Placental pericyte (primary cell): ENCODE results near the gene BOC. TPM values are rescaled to one million over a fixed set of nuclear protein-coding genes. Genes with fewer than 3 reads are reported as not detected.

Experiments used
- total RNA-seq: library from RNA; depleted of rRNA; stranded (reverse); fragments of >200 nt; gene quantifications from 2 replicates; pipeline ENCODE4 v1.2.3, GENCODE V29; 2012

BOC gene
- total RNA-seq = 3.1 and 4.9 TPM in 2 replicates

GRCh38 chr3:113211330-113212149, at the start of gene BOC:
BOC (plus strand) TSS chr3:113211557; CDS start chr3:113249803, 38,246 bp downstream.

Other genes starting within 250 kb of the BOC start
- 0.14 TPM in 1 of 2 replicates, not detected in the other for gene CD200R1, start 236.5 kb upstream of the BOC start, total RNA-seq
- gene GTPBP8, start 220.6 kb upstream of the BOC start, total RNA-seq = 28.1 and 35.0 TPM in 2 replicates
- gene CFAP44, start 229.9 kb downstream of the BOC start, total RNA-seq = 2.4 and 3.9 TPM in 2 replicates